ENCODE measurements around the gene PLA2G6. TPM values are rescaled to one million over a fixed set of nuclear protein-coding genes. Genes with fewer than 3 reads are reported as not detected.

PLA2G6 gene
- total RNA-seq, 1 experiment from 2014 or later: 6.0 TPM

- ChIA-PET CTCF (no interaction called here), POLR2A (ENCODE audit: unreplicated experiment) (no interaction called here)
- no peak for ATAC-seq
- peaks cover 19% of the 10 kb centered on the region for H3K79me2 ChIP-seq (ENCODE audit: low read length)
- TF ChIP-seq EZH2phosphoT487 (IDR thresholded peaks at IDR 0.05; ENCODE audit: borderline replicate concordance, low read length): no peak
- TF ChIP-seq EZH2 (IDR thresholded peaks at IDR 0.05; ENCODE audit: low read length, unreplicated experiment): no peak
- TF ChIP-seq CTCF (conservative IDR thresholded peaks at IDR 0.05; ENCODE audit: low read depth, low read length): no peak
- peaks cover 11% of the 10 kb centered on the region; the same call in 1 of the 2 replicates for H4K20me1 ChIP-seq (ENCODE audit: low read length)
- no peak overlapping the region for H3K4me3 ChIP-seq (ENCODE audit: low read length)
- H3K4me2 ChIP-seq (ENCODE audit: low read length): no peak overlapping the region
- no peak overlapping the region for H3K27ac ChIP-seq (ENCODE audit: low read length)
- H3F3A ChIP-seq (ENCODE audit: low read length, unreplicated experiment): no peaks in the 10 kb centered on the region
- intact Hi-C loops (cut with micrococcal nuclease): loop anchor here (10.0 kb wide), 1 partner anchor 101 kb away; the partner anchor contains the start of gene BAIAP2L2
- H2AFZ ChIP-seq (ENCODE audit: low read length): no peak overlapping the region
- H3K4me1 ChIP-seq (ENCODE audit: insufficient read depth, low read length): peaks cover 21% of the 10 kb centered on the region
- no peaks in the 10 kb centered on the region for H3K9me3 ChIP-seq (ENCODE audit: low read length)
- no peaks in the 10 kb centered on the region for H3K9me2 ChIP-seq (replicated peaks; ENCODE audit: low read length)
- no peaks in the 10 kb centered on the region for H3K27me3 ChIP-seq (ENCODE audit: low read length)
- no peak for DNase-seq
- H3K9ac ChIP-seq (ENCODE audit: low read length): no peak overlapping the region
- H3K36me3 ChIP-seq (ENCODE audit: low read depth, low read length): peaks cover 8% of the 10 kb centered on the region
- no TSS peak for BruUV-seq (replicated peaks)
Observed at GRCh38 chr22:38215156-38216038, 33.8 kb upstream of the PLA2G6 start.

GRCh38 chr22:38214302-38215056 is 32.8 kb upstream of the PLA2G6 start:
- Histone ChIP-seq H3K79me2 (ENCODE audit: low read length) (peaks cover 28% of the 10 kb centered on the region), H3K9ac (ENCODE audit: low read length) (no peak overlapping the region), H3K4me1 (ENCODE audit: insufficient read depth, low read length) (peaks cover 19% of the 10 kb centered on the region), H3K4me2 (ENCODE audit: low read length) (no peak overlapping the region), H3K27me3 (ENCODE audit: low read length) (no peaks in the 10 kb centered on the region), H3K9me2 (replicated peaks; ENCODE audit: low read length) (no peaks in the 10 kb centered on the region), H3K27ac (ENCODE audit: low read length) (no peak overlapping the region), H3K36me3 (ENCODE audit: low read depth, low read length) (peaks cover 8% of the 10 kb centered on the region), H4K20me1 (ENCODE audit: low read length) (peaks cover 18% of the 10 kb centered on the region; the same call in 1 of the 2 replicates), H2AFZ (ENCODE audit: low read length) (no peak overlapping the region), H3K4me3 (ENCODE audit: low read length) (no peak overlapping the region), H3K9me3 (ENCODE audit: low read length) (no peaks in the 10 kb centered on the region), H3F3A (ENCODE audit: low read length, unreplicated experiment) (no peaks in the 10 kb centered on the region)
- ChIA-PET CTCF (no interaction called here), POLR2A (ENCODE audit: unreplicated experiment) (no interaction called here)
- ATAC-seq (no peak), DNase-seq (no peak)
- no peak for TF ChIP-seq EZH2 (IDR thresholded peaks at IDR 0.05; ENCODE audit: low read length, unreplicated experiment)
- TF ChIP-seq CTCF (conservative IDR thresholded peaks at IDR 0.05; ENCODE audit: low read depth, low read length): no peak
- TF ChIP-seq EZH2phosphoT487 (IDR thresholded peaks at IDR 0.05; ENCODE audit: borderline replicate concordance, low read length): no peak
- intact Hi-C loops (cut with micrococcal nuclease): loop anchor here (10.0 kb wide), 1 partner anchor 100 kb away; the partner anchor contains the start of gene BAIAP2L2
- no TSS peak for BruUV-seq (replicated peaks)

Data from PC-3 (cell line).